Naive thymus-derived CD4-positive, alpha-beta T cell (primary cell): Measurements from ENCODE around the gene PPFIBP2. TPM values are rescaled to one million over a fixed set of nuclear protein-coding genes. Genes with fewer than 3 reads are reported as not detected.

ENCODE experiments used
- ATAC-seq: fragments of 150-1000 bp; cut with Tn5 transposase; 2 replicates; pipeline ENCODE4 v1.10.0; 2021; ENCODE audit warnings: mild to moderate bottlenecking, moderate library complexity
- CTCF ChIA-PET: fragments of 350-600 bp; sonication (Branson Sonifier 250); formaldehyde crosslinking; loops from one replicate; lab custom pipeline; 2021; ENCODE audit warnings: antibody characterized with exemption; lab: Charles Lee
- POLR2A ChIA-PET: fragments of 350-600 bp; sonication (Branson Sonifier 250); formaldehyde crosslinking; loops from one replicate; lab custom pipeline; 2021; ENCODE audit warnings: antibody characterized with exemption, inconsistent platforms; lab: Charles Lee
- DNase-seq, 9 donors: peaks; one replicate each; pipeline versions ENCODE4 v3.0.0 to v3.0.0-alpha.2; 2020 to 2022; ENCODE audit warnings: mixed read lengths in 1 of 9
- H3K27ac ChIP-seq: one replicate; pipeline ENCODE4 v1.7.0; 2013; ENCODE audit warnings: mild to moderate bottlenecking, low read depth, low read length, moderate library complexity
- H3K27me3 ChIP-seq, 2 donors: one replicate each; pipeline ENCODE4 v1.7.0; 2013; ENCODE audit warnings: low read length in 2 of 2, mild to moderate bottlenecking in 2 of 2, moderate library complexity in 2 of 2; ENCODE audit not compliant: control insufficient read depth in 2 of 2, insufficient read depth in 2 of 2
- H3K36me3 ChIP-seq, 3 experiments: 1 replicate in 2 of 3; 2 replicates in 1 of 3; pipeline ENCODE4 v1.7.0; 2013; ENCODE audit warnings: low read length in 3 of 3, mild to moderate bottlenecking in 3 of 3, moderate library complexity in 1 of 3; ENCODE audit not compliant: insufficient read depth in 3 of 3, control insufficient read depth in 2 of 3
- H3K4me1 ChIP-seq, 2 donors: one replicate each; pipeline ENCODE4 v1.7.0; 2013; ENCODE audit warnings: low read length in 2 of 2, mild to moderate bottlenecking in 2 of 2, moderate library complexity in 1 of 2; ENCODE audit not compliant: control insufficient read depth in 2 of 2, insufficient read depth in 2 of 2
- H3K4me3 ChIP-seq: 2 replicates; pipeline ENCODE4 v1.7.0; 2013; ENCODE audit warnings: mild to moderate bottlenecking, low read length
- H3K9me3 ChIP-seq, 3 experiments: 1 replicate in 2 of 3; 2 replicates in 1 of 3; pipeline ENCODE4 v1.7.0; 2013; ENCODE audit warnings: low read length in 3 of 3; ENCODE audit not compliant: control insufficient read depth in 2 of 3
- H3K27ac Mint-ChIP-seq, 9 donors: one replicate each; pipeline ENCODE4 v1.8.0; 2020 to 2022; ENCODE audit warnings: mixed read lengths in 9 of 9, mild to moderate bottlenecking in 8 of 9, moderate library complexity in 5 of 9, inconsistent platforms in 2 of 9
- H3K27me3 Mint-ChIP-seq, 5 donors: one replicate each; pipeline ENCODE4 v1.8.0; 2021 to 2022; ENCODE audit warnings: mixed read lengths in 5 of 5, mild to moderate bottlenecking in 1 of 5
- H3K36me3 Mint-ChIP-seq, 5 donors: one replicate each; pipeline ENCODE4 v1.8.0; 2020 to 2022; ENCODE audit warnings: mixed read lengths in 5 of 5, mild to moderate bottlenecking in 3 of 5, inconsistent platforms in 1 of 5
- H3K4me1 Mint-ChIP-seq, 7 donors: one replicate each; pipeline ENCODE4 v1.8.0; 2020 to 2022; ENCODE audit warnings: mixed read lengths in 7 of 7, mild to moderate bottlenecking in 3 of 7, inconsistent platforms in 1 of 7
- H3K4me3 Mint-ChIP-seq, 10 donors: one replicate each; pipeline ENCODE4 v1.8.0; 2020 to 2022; ENCODE audit warnings: mild to moderate bottlenecking in 10 of 10, mixed read lengths in 10 of 10, moderate library complexity in 6 of 10, inconsistent platforms in 2 of 10
- H3K9me3 Mint-ChIP-seq, 11 donors: one replicate each; pipeline ENCODE4 v1.8.0; 2020 to 2022; ENCODE audit warnings: mixed read lengths in 11 of 11, mild to moderate bottlenecking in 4 of 11, inconsistent platforms in 1 of 11, moderate library complexity in 1 of 11
- intact Hi-C, 2 donors: fragments of 100-400 bp; cut with micrococcal nuclease; formaldehyde crosslinking; loops; one replicate each; pipeline ENCODE4 v1.15.1; 2023
- polyA plus RNA-seq, 2 donors: library from polyadenylated mRNA; unstranded; fragments of 300-500 nt; fragmentation: Illumina TruSeq; gene quantifications; one replicate each; pipeline ENCODE4 v1.2.3, GENCODE V29; 2021
- total RNA-seq, 6 experiments: library from RNA in 5 of 6; stranded (reverse) in 5 of 6; gene quantifications; 1 replicate in 5 of 6; 2 replicates in 1 of 6; pipeline ENCODE4 v1.2.3 and lab custom pipeline; 2021 to 2026

Gene PPFIBP2
- total and polyA plus RNA-seq, 7 experiments from 2014 or later = 5.7 to 55.6 (median 42.6) TPM

DNA sequence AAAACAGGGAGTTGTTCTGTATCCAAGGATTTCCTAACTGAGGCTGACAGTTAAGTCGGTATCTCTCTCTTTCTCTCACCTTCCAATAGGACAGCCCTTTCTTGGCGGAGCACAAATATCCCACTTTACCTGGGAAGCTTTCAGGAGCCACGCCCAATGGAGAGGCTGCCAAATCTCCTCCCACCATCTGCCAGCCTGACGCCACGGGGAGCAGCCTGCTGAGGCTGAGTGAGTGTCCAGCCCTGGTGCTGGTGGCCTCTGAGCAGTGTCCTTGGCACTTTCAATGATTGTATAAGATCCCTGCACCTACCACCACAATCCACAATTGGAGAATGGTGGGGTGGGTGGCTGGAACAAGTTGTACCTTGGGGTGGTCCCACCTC lies 125.8 kb downstream of the PPFIBP2 start:
- Mint-ChIP-seq H3K27me3 (no peaks in the 10 kb centered on the region), H3K4me3 (no peak overlapping the region), H3K27ac (no peak overlapping the region), H3K9me3 (no peaks in the 10 kb centered on the region), H3K4me1 (peaks cover 0 to 4% (median 0%) of the 10 kb centered on the region in 7 donors), H3K36me3 (peaks cover 0 to 85% (median 19%) of the 10 kb centered on the region in 5 donors)
- Histone ChIP-seq H3K36me3 (peaks cover 0 to 53% (median 7%) of the 10 kb centered on the region in 3 experiments), H3K9me3 (no peaks in the 10 kb centered on the region), H3K4me1 (no peaks in the 10 kb centered on the region), H3K27ac (no peak overlapping the region), H3K4me3 (no peak overlapping the region), H3K27me3 (no peaks in the 10 kb centered on the region)
- ChIA-PET CTCF (no interaction called here), POLR2A (no interaction called here)
- intact Hi-C loops = no loop called here
- DNase-seq (no peak), ATAC-seq (no peak)

DNA sequence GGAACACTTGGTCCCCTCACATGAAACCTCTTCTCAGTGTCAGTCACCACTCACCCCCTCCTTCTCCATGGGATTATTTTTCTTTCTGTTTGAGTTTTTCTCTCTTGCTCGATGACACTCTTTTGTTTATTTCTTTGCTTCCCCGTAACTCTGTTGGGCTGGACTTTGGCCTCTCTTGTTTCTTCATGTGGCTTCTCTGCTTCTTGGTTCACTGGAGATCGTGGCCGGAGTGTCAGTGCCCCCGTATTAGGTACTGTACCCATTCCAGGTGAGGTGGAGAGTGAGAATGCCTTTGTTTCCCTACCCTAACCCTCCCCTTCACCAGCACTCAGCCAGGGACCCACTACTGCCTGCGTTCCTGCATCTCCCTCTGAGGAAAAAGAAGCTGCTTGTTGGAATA lies 127.0 kb downstream of the PPFIBP2 start:
- DNase-seq (no peak), ATAC-seq (no peak)
- intact Hi-C loops = no loop called here
- H3K4me3 Mint-ChIP-seq = no peak overlapping the region
- CTCF ChIA-PET = no interaction called here
- H3K27ac Mint-ChIP-seq = no peak overlapping the region
- Histone ChIP-seq H3K4me1 (no peaks in the 10 kb centered on the region), H3K4me3 (no peak overlapping the region), H3K36me3 (peaks cover 0 to 53% (median 7%) of the 10 kb centered on the region in 3 experiments), H3K9me3 (no peaks in the 10 kb centered on the region), H3K27me3 (no peaks in the 10 kb centered on the region), H3K27ac (no peak overlapping the region)
- H3K36me3 Mint-ChIP-seq = peaks cover 0 to 77% (median 16%) of the 10 kb centered on the region in 5 donors
- H3K4me1 Mint-ChIP-seq = peaks cover 0 to 4% (median 0%) of the 10 kb centered on the region in 7 donors
- no peaks in the 10 kb centered on the region for H3K27me3 Mint-ChIP-seq
- no peaks in the 10 kb centered on the region for H3K9me3 Mint-ChIP-seq
- POLR2A ChIA-PET = no interaction called here

DNA sequence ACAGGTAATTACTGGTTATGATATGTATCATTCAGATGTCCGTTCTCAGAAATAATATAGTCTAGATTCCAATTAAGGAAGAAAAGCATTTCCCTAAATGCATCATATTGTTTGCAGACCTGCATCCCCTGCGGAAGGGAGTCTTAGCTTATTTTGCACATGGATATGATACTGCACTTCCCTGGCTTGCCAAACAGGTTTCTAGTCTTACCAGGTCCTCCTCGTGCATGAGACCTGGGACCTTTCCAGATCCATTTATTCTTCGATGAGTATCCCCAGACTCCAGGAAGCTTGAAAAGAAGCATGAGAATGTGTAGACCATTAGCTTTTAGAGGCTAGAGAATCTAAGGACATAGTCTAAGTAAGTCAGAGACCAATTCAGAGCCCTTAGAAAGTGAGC lies 128.9 kb downstream of the PPFIBP2 start:
- Histone ChIP-seq H3K4me3 (no peak overlapping the region), H3K27me3 (no peaks in the 10 kb centered on the region), H3K27ac (no peak overlapping the region), H3K9me3 (no peaks in the 10 kb centered on the region), H3K36me3 (peaks cover 0 to 42% (median 7%) of the 10 kb centered on the region in 3 experiments), H3K4me1 (no peaks in the 10 kb centered on the region)
- CTCF ChIA-PET = interaction anchor here (1.3 kb wide), 1 partner anchor 130 kb away, joined by 4 read pairs; no protein-coding TSS in a partner anchor
- no peak for DNase-seq
- H3K27ac Mint-ChIP-seq = no peak overlapping the region
- peaks cover 0 to 62% (median 12%) of the 10 kb centered on the region in 5 donors for H3K36me3 Mint-ChIP-seq
- ATAC-seq = no peak
- H3K4me3 Mint-ChIP-seq = no peak overlapping the region
- no peaks in the 10 kb centered on the region for H3K9me3 Mint-ChIP-seq
- no peaks in the 10 kb centered on the region for H3K27me3 Mint-ChIP-seq
- POLR2A ChIA-PET = no interaction called here
- H3K4me1 Mint-ChIP-seq = peaks cover 0 to 2% (median 0%) of the 10 kb centered on the region in 7 donors
- intact Hi-C loops = no loop called here

DNA sequence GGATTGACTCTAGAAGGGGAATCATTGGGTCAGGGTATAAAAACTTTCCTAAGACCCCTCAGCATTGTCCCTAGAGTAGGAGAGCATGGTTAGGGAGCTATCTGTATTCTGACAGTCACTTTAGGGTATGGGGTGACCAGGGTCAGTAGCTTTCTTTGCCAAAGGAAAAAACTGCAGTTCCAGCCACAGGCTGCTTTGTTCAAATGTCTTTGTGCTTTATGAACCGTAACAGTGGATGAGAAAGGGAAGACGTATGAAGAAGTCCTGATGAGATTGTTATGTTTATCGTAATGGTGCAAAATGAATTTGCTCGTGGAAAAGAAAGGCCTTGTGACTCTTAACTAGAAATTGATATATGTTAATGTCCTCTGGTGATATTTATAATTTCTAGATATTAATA lies 129.5 kb downstream of the PPFIBP2 start:
- H3K4me3 ChIP-seq = no peak overlapping the region
- no peaks in the 10 kb centered on the region for H3K27me3 ChIP-seq
- H3K36me3 ChIP-seq = peaks cover 0 to 45% (median 7%) of the 10 kb centered on the region in 3 experiments
- CTCF ChIA-PET = interaction anchor here (1.3 kb wide), 1 partner anchor 131 kb away, joined by 4 read pairs; no protein-coding TSS in a partner anchor
- Mint-ChIP-seq H3K4me3 (no peak overlapping the region), H3K27ac (peak overlapping the region in 1 of 9 donors; percentile 16), H3K9me3 (no peaks in the 10 kb centered on the region), H3K27me3 (peaks cover 0 to 1% (median 0%) of the 10 kb centered on the region in 5 donors), H3K36me3 (peaks cover 0 to 62% (median 12%) of the 10 kb centered on the region in 5 donors), H3K4me1 (peaks cover 0 to 2% (median 0%) of the 10 kb centered on the region in 7 donors)
- intact Hi-C loops = no loop called here
- POLR2A ChIA-PET = no interaction called here
- DNase-seq (no peak), ATAC-seq (no peak)
- no peaks in the 10 kb centered on the region for H3K9me3 ChIP-seq
- H3K4me1 ChIP-seq = no peaks in the 10 kb centered on the region
- H3K27ac ChIP-seq = no peak overlapping the region

DNA sequence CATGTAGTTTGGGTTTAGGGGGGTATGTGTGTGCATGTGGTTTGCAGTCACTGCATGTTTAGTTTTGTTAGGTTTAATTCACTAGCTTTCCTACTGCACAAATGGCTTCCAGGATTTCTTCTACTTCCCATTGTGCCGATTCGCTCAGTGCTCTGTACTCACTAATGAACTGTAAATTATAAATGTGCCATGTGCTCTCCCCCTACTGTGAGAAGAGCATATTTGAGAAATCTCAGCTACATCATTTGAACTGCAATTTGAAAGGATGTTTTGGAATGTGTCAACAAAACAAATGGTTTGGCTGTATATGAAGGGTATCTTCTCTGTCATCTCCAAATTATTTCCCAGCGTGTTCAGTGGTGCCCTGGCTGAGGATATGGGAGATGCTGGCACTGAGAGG lies 131.4 kb downstream of the PPFIBP2 start:
- H3K4me1 ChIP-seq = no peaks in the 10 kb centered on the region
- ATAC-seq (no peak), DNase-seq (no peak)
- peaks cover 0 to 44% (median 5%) of the 10 kb centered on the region in 3 experiments for H3K36me3 ChIP-seq
- H3K4me3 ChIP-seq = no peak overlapping the region
- H3K4me3 Mint-ChIP-seq = no peak overlapping the region
- peaks cover 0 to 2% (median 0%) of the 10 kb centered on the region in 5 donors for H3K27me3 Mint-ChIP-seq
- peaks cover 0 to 63% (median 19%) of the 10 kb centered on the region in 5 donors for H3K36me3 Mint-ChIP-seq
- H3K27ac ChIP-seq = no peak overlapping the region
- ChIA-PET POLR2A (no interaction called here), CTCF (no interaction called here)
- H3K9me3 ChIP-seq = no peaks in the 10 kb centered on the region
- H3K27ac Mint-ChIP-seq = peak overlapping the region in 2 of 9 donors; percentile 1 to 48
- no peaks in the 10 kb centered on the region for H3K27me3 ChIP-seq
- H3K9me3 Mint-ChIP-seq = no peaks in the 10 kb centered on the region
- intact Hi-C loops = loop anchor here in 1 of 2 donors (5.0 kb wide), 1 partner anchor 133 kb away; the partner anchor contains the start of gene PPFIBP2
- peaks cover 0 to under 1% (median 0%) of the 10 kb centered on the region in 7 donors for H3K4me1 Mint-ChIP-seq

DNA sequence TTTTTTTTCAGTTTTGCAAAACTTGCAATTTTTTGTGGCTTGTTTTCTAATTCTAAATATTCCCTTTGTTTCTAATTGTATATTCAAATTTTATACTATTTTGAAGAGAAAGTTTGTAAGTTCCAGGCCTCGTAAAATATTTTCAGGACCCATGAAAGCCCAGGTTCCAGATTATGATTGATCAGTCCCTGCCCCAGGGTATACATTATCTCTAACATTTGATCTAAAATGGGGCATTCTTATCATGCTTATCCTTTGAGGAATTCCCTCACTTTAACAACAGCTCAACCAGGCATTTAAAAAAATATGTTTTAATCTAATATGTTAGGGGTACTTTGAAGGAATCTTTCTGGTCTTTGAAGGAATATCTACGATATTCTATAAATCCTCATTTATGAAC lies 133.1 kb downstream of the PPFIBP2 start:
- Histone ChIP-seq H3K27ac (no peak overlapping the region), H3K9me3 (no peaks in the 10 kb centered on the region), H3K36me3 (peaks cover 0 to 44% (median 5%) of the 10 kb centered on the region in 3 experiments), H3K27me3 (no peaks in the 10 kb centered on the region), H3K4me3 (no peak overlapping the region), H3K4me1 (no peaks in the 10 kb centered on the region)
- H3K4me3 Mint-ChIP-seq = no peak overlapping the region
- H3K4me1 Mint-ChIP-seq = no peaks in the 10 kb centered on the region
- intact Hi-C loops = loop anchor here in 1 of 2 donors (5.0 kb wide), 1 partner anchor 135 kb away; the partner anchor contains the start of gene PPFIBP2
- ChIA-PET CTCF (interaction anchor here (0.7 to 1.2 kb wide), 2 partner anchors 45 to 552 kb away, joined by 3 read pairs; no protein-coding TSS in a partner anchor), POLR2A (no interaction called here)
- no peak overlapping the region for H3K27ac Mint-ChIP-seq
- H3K27me3 Mint-ChIP-seq = peaks cover 0 to 2% (median 0%) of the 10 kb centered on the region in 5 donors
- no peak for ATAC-seq
- no peak for DNase-seq
- peaks cover 0 to 66% (median 14%) of the 10 kb centered on the region in 5 donors for H3K36me3 Mint-ChIP-seq
- H3K9me3 Mint-ChIP-seq = no peaks in the 10 kb centered on the region

DNA sequence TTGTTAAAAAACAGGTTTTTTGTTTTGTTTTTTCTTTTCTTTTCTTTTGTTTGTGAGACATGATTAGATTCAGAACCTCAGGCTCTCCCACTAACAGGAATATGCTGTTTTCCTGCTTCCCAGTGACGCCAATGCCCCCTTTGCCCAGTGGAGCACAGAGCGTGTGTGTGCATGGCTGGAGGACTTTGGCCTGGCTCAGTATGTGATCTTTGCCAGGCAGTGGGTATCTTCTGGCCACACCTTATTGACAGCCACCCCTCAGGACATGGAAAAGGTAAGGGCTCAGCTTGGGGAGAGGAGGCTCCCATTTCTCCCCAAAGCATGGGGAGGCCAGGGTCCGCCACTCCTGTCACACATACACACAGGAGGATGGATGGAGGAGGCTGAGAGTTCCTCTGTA lies 134.5 kb downstream of the PPFIBP2 start:
- H3K4me1 Mint-ChIP-seq = no peaks in the 10 kb centered on the region

More for the DNA sequence above, 134.5 kb downstream of the PPFIBP2 start:
- Mint-ChIP-seq H3K27me3 (peaks cover 0 to 2% (median 0%) of the 10 kb centered on the region in 5 donors), H3K9me3 (no peaks in the 10 kb centered on the region), H3K27ac (no peak overlapping the region), H3K4me3 (no peak overlapping the region), H3K36me3 (peaks cover 0 to 69% (median 15%) of the 10 kb centered on the region in 5 donors)
- no peaks in the 10 kb centered on the region for H3K27me3 ChIP-seq
- peaks cover 0 to 46% (median 10%) of the 10 kb centered on the region in 3 experiments for H3K36me3 ChIP-seq
- ChIA-PET CTCF (no interaction called here), POLR2A (no interaction called here)
- no peak overlapping the region for H3K4me3 ChIP-seq
- no peaks in the 10 kb centered on the region for H3K4me1 ChIP-seq
- no peak for DNase-seq
- intact Hi-C loops = loop anchor here in 1 of 2 donors (5.0 kb wide), 1 partner anchor 136 kb away; the partner anchor contains the start of gene PPFIBP2
- H3K9me3 ChIP-seq = no peaks in the 10 kb centered on the region
- no peak overlapping the region for H3K27ac ChIP-seq
- ATAC-seq = no peak
